H9 (cell line): ENCODE data around the gene GALNT9. TPM values are rescaled to one million over a fixed set of nuclear protein-coding genes. Genes with fewer than 3 reads are reported as not detected.
A peak's percentile ranks its signal among the peaks of the same experiment; 100 is the strongest.

Source experiments
- DNase-seq: peaks from one replicate; pipeline ENCODE4 v3.0.0-alpha.2; 2017
- H2AFZ ChIP-seq: one replicate; pipeline ENCODE4 v1.6.1; 2013; ENCODE audit warnings: mild to moderate bottlenecking, low read length, control low read depth, moderate library complexity
- H2AK5ac ChIP-seq: 2 replicates; pipeline ENCODE4 v1.6.1; 2013; ENCODE audit warnings: low read length, control low read depth, mixed read lengths; ENCODE audit not compliant: insufficient read length
- H2BK120ac ChIP-seq: one replicate; pipeline ENCODE4 v1.6.1; 2013; ENCODE audit warnings: low read depth, mild to moderate bottlenecking, low read length, control low read depth, inconsistent platforms; ENCODE audit not compliant: poor library complexity, severe bottlenecking
- H2BK12ac ChIP-seq: 2 replicates; pipeline ENCODE4 v1.6.1; 2013; ENCODE audit warnings: low read length, control low read depth, mixed read lengths, low read depth; ENCODE audit not compliant: insufficient read length
- H2BK15ac ChIP-seq: 2 replicates; pipeline ENCODE4 v1.6.1; 2013; ENCODE audit warnings: low read depth, low read length, control low read depth
- H2BK20ac ChIP-seq: one replicate; pipeline ENCODE4 v1.6.1; 2013; ENCODE audit warnings: low read depth, mild to moderate bottlenecking, low read length, control low read depth, inconsistent platforms; ENCODE audit not compliant: poor library complexity, severe bottlenecking
- H2BK5ac ChIP-seq: 2 replicates; pipeline ENCODE4 v1.6.1; 2013; ENCODE audit warnings: low read length, control low read depth, mixed read lengths; ENCODE audit not compliant: insufficient read length
- H3K14ac ChIP-seq: 2 replicates; pipeline ENCODE4 v1.6.1; 2013; ENCODE audit warnings: low read length, control low read depth; ENCODE audit not compliant: insufficient read depth
- H3K18ac ChIP-seq: 2 replicates; pipeline ENCODE4 v1.6.1; 2013; ENCODE audit warnings: low read depth, mild to moderate bottlenecking, mixed read lengths, low read length, control low read depth; ENCODE audit not compliant: insufficient read length
- H3K23ac ChIP-seq: 2 replicates; pipeline ENCODE4 v1.6.1; 2013; ENCODE audit warnings: low read length, control low read depth, mixed read lengths, low read depth; ENCODE audit not compliant: insufficient read length
- H3K23me2 ChIP-seq: 2 replicates; pipeline ENCODE4 v1.6.1; 2013; ENCODE audit warnings: low read depth, mild to moderate bottlenecking, mixed read lengths, low read length, control low read depth; ENCODE audit not compliant: insufficient read length, poor library complexity, severe bottlenecking
- H3K27ac ChIP-seq: 2 replicates; pipeline ENCODE4 v1.5.1; 2013; ENCODE audit warnings: low read length, control low read depth, mixed read lengths, low read depth; ENCODE audit not compliant: insufficient read length
- H3K27me3 ChIP-seq: 2 replicates; pipeline ENCODE4 v1.6.1; 2013; ENCODE audit warnings: low read length, control low read depth, inconsistent platforms; ENCODE audit not compliant: insufficient read depth
- H3K4ac ChIP-seq: 2 replicates; pipeline ENCODE4 v1.6.1; 2013; ENCODE audit warnings: low read depth, mild to moderate bottlenecking, control low read depth, inconsistent platforms, low read length, moderate library complexity
- H3K4me1 ChIP-seq: 2 replicates; pipeline ENCODE4 v1.6.1; 2013; ENCODE audit warnings: low read length, control low read depth, inconsistent platforms; ENCODE audit not compliant: insufficient read depth
- H3K4me2 ChIP-seq: 2 replicates; pipeline ENCODE4 v1.6.1; 2013; ENCODE audit warnings: low read length, control low read depth, mixed read lengths; ENCODE audit not compliant: insufficient read length, insufficient read depth
- H3K56ac ChIP-seq: 2 replicates; pipeline ENCODE4 v1.6.1; 2013; ENCODE audit warnings: low read depth, mild to moderate bottlenecking, mixed read lengths, low read length, control low read depth; ENCODE audit not compliant: insufficient read length
- H3K79me1 ChIP-seq: 2 replicates; pipeline ENCODE4 v1.6.1; 2013; ENCODE audit warnings: low read depth, mild to moderate bottlenecking, moderate library complexity, low read length, control low read depth, inconsistent platforms; ENCODE audit not compliant: insufficient read depth, poor library complexity, severe bottlenecking
- H3K79me2 ChIP-seq: 2 replicates; pipeline ENCODE4 v1.6.1; 2013; ENCODE audit warnings: low read length, control low read depth, inconsistent platforms; ENCODE audit not compliant: insufficient read depth
- H3K9ac ChIP-seq: 2 replicates; pipeline ENCODE4 v1.6.1; 2013; ENCODE audit warnings: low read length, control low read depth, mixed read lengths; ENCODE audit not compliant: insufficient read length; ENCODE audit errors: extremely low read depth
- H3K9me3 ChIP-seq: one replicate; pipeline ENCODE4 v1.6.1; 2013; ENCODE audit warnings: low read depth, low read length, inconsistent platforms; ENCODE audit not compliant: control insufficient read depth
- H3T11ph ChIP-seq: one replicate; pipeline ENCODE4 v1.6.1; 2013; ENCODE audit warnings: mild to moderate bottlenecking, low read length, control low read depth, inconsistent platforms
- H4K20me1 ChIP-seq: one replicate; pipeline ENCODE4 v1.6.1; 2013; ENCODE audit not compliant: control insufficient read depth, insufficient read length, insufficient read depth
- H4K5ac ChIP-seq: 2 replicates; pipeline ENCODE4 v1.6.1; 2013; ENCODE audit warnings: low read depth, mild to moderate bottlenecking, mixed read lengths, low read length, control low read depth; ENCODE audit not compliant: insufficient read length
- H4K8ac ChIP-seq: replicated peaks from 2 replicates; pipeline ENCODE4 v1.6.1; 2013; ENCODE audit warnings: low read length, control low read depth, mixed read lengths, low read depth; ENCODE audit not compliant: insufficient read length
- H4K91ac ChIP-seq: 2 replicates; pipeline ENCODE4 v1.6.1; 2013; ENCODE audit warnings: low read depth, mild to moderate bottlenecking, moderate library complexity, mixed read lengths, low read length, control low read depth; ENCODE audit not compliant: insufficient read length
- H3K27ac Mint-ChIP-seq, 3 experiments: 2 replicates in 2 of 3; 3 replicates in 1 of 3; pipeline ENCODE4 v1.8.0; 2020 to 2021; ENCODE audit warnings: mixed read lengths in 3 of 3, mild to moderate bottlenecking in 1 of 3, moderate library complexity in 1 of 3
- H3K27me3 Mint-ChIP-seq: 2 replicates; pipeline ENCODE4 v1.8.0; 2021; ENCODE audit warnings: low read depth, mild to moderate bottlenecking, moderate library complexity, mixed read lengths
- H3K36me3 Mint-ChIP-seq, 3 experiments: 2 replicates in 2 of 3; 3 replicates in 1 of 3; pipeline ENCODE4 v1.8.0; 2020 to 2021; ENCODE audit warnings: low read depth in 3 of 3, mixed read lengths in 3 of 3; ENCODE audit not compliant: insufficient read depth in 1 of 3
- H3K4me1 Mint-ChIP-seq, 2 experiments: 2 replicates each; pipeline ENCODE4 v1.8.0; 2020; ENCODE audit warnings: mixed read lengths in 2 of 2
- H3K4me3 Mint-ChIP-seq, 2 experiments: 2 replicates in 1 of 2; 3 replicates in 1 of 2; pipeline ENCODE4 v1.8.0; 2020 to 2021; ENCODE audit warnings: mild to moderate bottlenecking in 2 of 2, mixed read lengths in 2 of 2, moderate library complexity in 1 of 2
- H3K9me3 Mint-ChIP-seq, 2 experiments: 2 replicates in 1 of 2; 3 replicates in 1 of 2; pipeline ENCODE4 v1.8.0; 2020; ENCODE audit warnings: mild to moderate bottlenecking in 2 of 2, mixed read lengths in 2 of 2, moderate library complexity in 1 of 2
- WGBS: extraction: QIAGEN DNeasy Blood & Tissue Kit; methylation state at CpG from one replicate; pipeline ENCODE4 v1.1.7; 2013; ENCODE audit warnings: missing lambda C conversion rate, low lambda C conversion rate, mixed read lengths; ENCODE audit not compliant: insufficient read length; ENCODE audit errors: extremely low coverage; 5-methylcytosine and 5-hydroxymethylcytosine counted together
- total RNA-seq: library from RNA; stranded (reverse); gene quantifications from 2 replicates; pipeline ENCODE4 v1.2.1, GENCODE V29; 2021
- TF ChIP-seq, protein P1 (sequence below): fragments of 200-600 bp; sonication (generic); conservative IDR thresholded peaks from 3 replicates; pipeline ENCODE4 v1.8.0; 2021; ENCODE audit warnings: antibody characterized with exemption, mild to moderate bottlenecking

The GALNT9 gene
- total RNA-seq, 1 experiment from 2014 or later, result 0.35 TPM

DNA sequence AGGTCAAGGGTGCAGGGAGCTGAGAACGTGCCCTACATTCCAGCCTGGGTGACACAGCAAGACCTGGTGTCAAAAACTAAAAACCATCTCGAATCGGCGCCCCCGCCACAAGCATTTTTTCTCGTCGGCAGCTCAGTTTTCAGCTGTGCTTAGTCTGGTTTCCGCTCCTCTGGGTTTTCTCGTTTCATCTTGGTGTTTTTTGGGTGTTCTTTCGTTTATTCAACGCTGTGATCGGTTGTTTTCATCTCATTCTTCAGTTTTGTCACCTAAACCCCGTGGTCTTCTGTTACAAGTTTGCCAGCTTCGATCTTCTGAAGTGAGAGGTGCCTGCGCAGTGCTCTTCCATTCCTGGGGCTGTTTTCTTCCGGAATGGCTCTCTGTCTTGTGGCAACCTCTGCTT lies 143.7 kb downstream of the GALNT9 start:
- Histone ChIP-seq H2AFZ (no peak overlapping the region), H3K27me3 (peaks cover 6% of the 10 kb centered on the region; the same call in 1 of the 2 replicates)
- H3K27ac Mint-ChIP-seq, result peak overlapping the region in 1 of 3 experiments; percentile 75; a peak in 2 of 7 replicates

More for the DNA sequence above, 143.7 kb downstream of the GALNT9 start:
- H3K23ac ChIP-seq, result no peak overlapping the region
- H2BK15ac ChIP-seq, result no peak overlapping the region
- Mint-ChIP-seq H3K4me3 (peak overlapping the region in 1 of 2 experiments; percentile 1; a peak in 2 of 5 replicates), H3K9me3 (peaks cover 0 to 7% of the 10 kb centered on the region in 2 experiments; a peak in 2 of 5 replicates), H3K4me1 (peaks cover 9 to 10% of the 10 kb centered on the region in 2 experiments), H3K27me3 (peaks cover 95% of the 10 kb centered on the region), H3K36me3 (no peaks in the 10 kb centered on the region; a peak in 1 of 7 replicates)
- H4K20me1 ChIP-seq, result peaks cover 3% of the 10 kb centered on the region
- H4K5ac ChIP-seq, result no peak overlapping the region
- no peak overlapping the region for H3K56ac ChIP-seq
- no peak overlapping the region for H2BK5ac ChIP-seq
- H3K9ac ChIP-seq, result no peak overlapping the region
- no peak overlapping the region for H2BK12ac ChIP-seq
- H3T11ph ChIP-seq, result no peak overlapping the region
- no peaks in the 10 kb centered on the region for H3K9me3 ChIP-seq
- no peak overlapping the region for H2BK120ac ChIP-seq
- no peak overlapping the region for H3K14ac ChIP-seq
- H3K18ac ChIP-seq, result no peak overlapping the region
- H4K91ac ChIP-seq, result no peak overlapping the region
- no peak overlapping the region for H3K27ac ChIP-seq
- H3K4me1 ChIP-seq, result no peaks in the 10 kb centered on the region
- no peaks in the 10 kb centered on the region for H3K79me2 ChIP-seq
- no peak overlapping the region for H2AK5ac ChIP-seq
- no peaks in the 10 kb centered on the region for H3K79me1 ChIP-seq
- TF ChIP-seq, protein P1, sequence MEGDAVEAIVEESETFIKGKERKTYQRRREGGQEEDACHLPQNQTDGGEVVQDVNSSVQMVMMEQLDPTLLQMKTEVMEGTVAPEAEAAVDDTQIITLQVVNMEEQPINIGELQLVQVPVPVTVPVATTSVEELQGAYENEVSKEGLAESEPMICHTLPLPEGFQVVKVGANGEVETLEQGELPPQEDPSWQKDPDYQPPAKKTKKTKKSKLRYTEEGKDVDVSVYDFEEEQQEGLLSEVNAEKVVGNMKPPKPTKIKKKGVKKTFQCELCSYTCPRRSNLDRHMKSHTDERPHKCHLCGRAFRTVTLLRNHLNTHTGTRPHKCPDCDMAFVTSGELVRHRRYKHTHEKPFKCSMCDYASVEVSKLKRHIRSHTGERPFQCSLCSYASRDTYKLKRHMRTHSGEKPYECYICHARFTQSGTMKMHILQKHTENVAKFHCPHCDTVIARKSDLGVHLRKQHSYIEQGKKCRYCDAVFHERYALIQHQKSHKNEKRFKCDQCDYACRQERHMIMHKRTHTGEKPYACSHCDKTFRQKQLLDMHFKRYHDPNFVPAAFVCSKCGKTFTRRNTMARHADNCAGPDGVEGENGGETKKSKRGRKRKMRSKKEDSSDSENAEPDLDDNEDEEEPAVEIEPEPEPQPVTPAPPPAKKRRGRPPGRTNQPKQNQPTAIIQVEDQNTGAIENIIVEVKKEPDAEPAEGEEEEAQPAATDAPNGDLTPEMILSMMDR, result no peak
- H2BK20ac ChIP-seq, result no peak overlapping the region
- no peak overlapping the region for H3K4ac ChIP-seq
- no peak overlapping the region for H3K4me2 ChIP-seq
- no CpG with 5 or more reads among the region's 16 CpGs for WGBS
- peaks cover 11% of the 10 kb centered on the region for H3K23me2 ChIP-seq
- DNase-seq, result no peak
- no peak overlapping the region for H4K8ac ChIP-seq
